Endothelial cell (in vitro differentiated cells): ENCODE measurements around the gene SRRT. TPM values are rescaled to one million over a fixed set of nuclear protein-coding genes. Genes with fewer than 3 reads are reported as not detected.
A peak's percentile ranks its signal among the peaks of the same experiment; 100 is the strongest.

ENCODE experiments used
- DNase-seq: peaks from one replicate; pipeline ENCODE4 v3.0.0; 2021; ENCODE audit warnings: low spot score
- H3K27ac Mint-ChIP-seq: one replicate; pipeline ENCODE4 v1.8.0; 2021; ENCODE audit warnings: mixed read lengths, inconsistent platforms; ENCODE audit not compliant: unreplicated experiment
- H3K27me3 Mint-ChIP-seq: one replicate; pipeline ENCODE4 v1.8.0; 2021; ENCODE audit warnings: mild to moderate bottlenecking, moderate library complexity, mixed read lengths, inconsistent platforms; ENCODE audit not compliant: unreplicated experiment
- H3K36me3 Mint-ChIP-seq: one replicate; pipeline ENCODE4 v1.8.0; 2021; ENCODE audit warnings: mild to moderate bottlenecking, low read depth, mixed read lengths, inconsistent platforms; ENCODE audit not compliant: unreplicated experiment
- H3K4me1 Mint-ChIP-seq: one replicate; pipeline ENCODE4 v1.8.0; 2021; ENCODE audit warnings: mild to moderate bottlenecking, mixed read lengths, inconsistent platforms; ENCODE audit not compliant: unreplicated experiment
- H3K4me3 Mint-ChIP-seq: one replicate; pipeline ENCODE4 v1.8.0; 2021; ENCODE audit warnings: mild to moderate bottlenecking, mixed read lengths, inconsistent platforms; ENCODE audit not compliant: unreplicated experiment
- H3K9me3 Mint-ChIP-seq: one replicate; pipeline ENCODE4 v1.8.0; 2021; ENCODE audit warnings: mixed read lengths, inconsistent platforms; ENCODE audit not compliant: unreplicated experiment
- total RNA-seq: library from RNA; stranded (reverse); fragmentation: NEBNext Ultra II Directional; extraction: Animal tissue kit (Norgen Biotek cat#: 25700); gene quantifications from one replicate; pipeline ENCODE4 v1.2.1, GENCODE V29; 2021; ENCODE audit not compliant: unreplicated experiment
- TF ChIP-seq, protein P1 (sequence below): fragments of 200-600 bp; sonication (generic); IDR thresholded peaks from one replicate; pipeline ENCODE4 v1.5.0; 2021; ENCODE audit warnings: antibody characterized with exemption; ENCODE audit not compliant: unreplicated experiment

The SRRT gene
- total RNA-seq, 1 donor from 2014 or later, result 173 TPM

DNA sequence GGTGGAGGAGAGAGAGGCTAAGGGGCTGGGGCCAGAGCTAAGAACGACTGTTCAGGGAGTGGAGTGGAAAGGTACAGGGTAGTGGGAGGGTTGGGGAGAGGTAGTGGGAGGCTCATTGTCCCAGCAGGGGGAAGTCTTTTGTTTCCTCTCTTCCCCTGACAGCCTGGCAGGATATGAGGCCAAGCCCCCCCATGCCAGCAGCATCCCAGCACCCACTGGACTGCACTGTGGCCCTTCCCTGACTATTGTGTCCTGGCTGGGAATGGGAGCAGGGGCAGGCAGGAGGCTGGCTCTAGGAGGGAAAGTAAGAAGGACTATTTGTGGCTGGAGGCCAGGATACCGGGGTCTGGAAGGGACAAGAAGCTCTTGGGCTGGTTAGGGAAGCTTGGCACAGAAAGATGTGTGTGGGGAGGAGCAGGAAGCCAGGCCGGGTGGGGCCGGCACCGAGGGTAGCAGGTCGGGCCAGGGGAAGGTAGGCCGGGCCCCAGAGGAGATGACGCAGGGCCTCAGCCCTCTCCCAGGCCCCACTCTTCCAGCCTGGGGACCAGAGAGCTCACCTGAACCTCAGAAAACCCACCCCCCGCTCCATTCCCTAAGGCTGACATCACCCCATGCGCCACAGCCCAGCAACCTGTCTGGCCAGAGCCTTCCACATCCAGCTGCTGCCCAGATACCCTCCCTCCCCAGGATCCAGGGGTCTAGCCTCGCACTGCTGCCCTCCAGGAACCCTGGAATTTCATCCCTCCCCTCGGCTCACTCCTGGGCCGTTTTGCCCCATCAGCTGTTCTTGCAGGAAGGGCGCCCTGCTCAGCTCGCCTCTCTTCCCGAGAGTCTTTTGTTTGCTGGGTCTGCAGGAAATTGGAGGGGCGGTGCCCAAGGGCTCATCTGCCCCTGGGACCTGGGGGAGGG, 38.7 kb upstream of the SRRT start:
- Mint-ChIP-seq H3K27ac (peak overlapping the region; percentile 99), H3K4me1 (peaks cover 31% of the 10 kb centered on the region), H3K9me3 (no peaks in the 10 kb centered on the region), H3K4me3 (peak overlapping the region; percentile 82), H3K36me3 (peaks cover 6% of the 10 kb centered on the region), H3K27me3 (peaks cover 11% of the 10 kb centered on the region)
- DNase-seq, result peak; percentile 72
- TF ChIP-seq, protein P1, sequence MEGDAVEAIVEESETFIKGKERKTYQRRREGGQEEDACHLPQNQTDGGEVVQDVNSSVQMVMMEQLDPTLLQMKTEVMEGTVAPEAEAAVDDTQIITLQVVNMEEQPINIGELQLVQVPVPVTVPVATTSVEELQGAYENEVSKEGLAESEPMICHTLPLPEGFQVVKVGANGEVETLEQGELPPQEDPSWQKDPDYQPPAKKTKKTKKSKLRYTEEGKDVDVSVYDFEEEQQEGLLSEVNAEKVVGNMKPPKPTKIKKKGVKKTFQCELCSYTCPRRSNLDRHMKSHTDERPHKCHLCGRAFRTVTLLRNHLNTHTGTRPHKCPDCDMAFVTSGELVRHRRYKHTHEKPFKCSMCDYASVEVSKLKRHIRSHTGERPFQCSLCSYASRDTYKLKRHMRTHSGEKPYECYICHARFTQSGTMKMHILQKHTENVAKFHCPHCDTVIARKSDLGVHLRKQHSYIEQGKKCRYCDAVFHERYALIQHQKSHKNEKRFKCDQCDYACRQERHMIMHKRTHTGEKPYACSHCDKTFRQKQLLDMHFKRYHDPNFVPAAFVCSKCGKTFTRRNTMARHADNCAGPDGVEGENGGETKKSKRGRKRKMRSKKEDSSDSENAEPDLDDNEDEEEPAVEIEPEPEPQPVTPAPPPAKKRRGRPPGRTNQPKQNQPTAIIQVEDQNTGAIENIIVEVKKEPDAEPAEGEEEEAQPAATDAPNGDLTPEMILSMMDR, result no peak

GRCh38 chr7:100836812-100837098, 38.1 kb upstream of the SRRT start:
- Mint-ChIP-seq H3K36me3 (peaks cover 6% of the 10 kb centered on the region), H3K27ac (peak overlapping the region; percentile 99), H3K4me1 (peaks cover 28% of the 10 kb centered on the region), H3K4me3 (peak overlapping the region; percentile 85), H3K27me3 (peaks cover 11% of the 10 kb centered on the region), H3K9me3 (no peaks in the 10 kb centered on the region)
- peak; percentile 19 for DNase-seq
- TF ChIP-seq, protein P1, result no peak

GRCh38 chr7:100837099-100837836, 37.6 kb upstream of the SRRT start:
- DNase-seq, result peak; percentile 87
- Mint-ChIP-seq H3K27me3 (peaks cover 11% of the 10 kb centered on the region), H3K27ac (peak overlapping the region; percentile 99), H3K9me3 (no peaks in the 10 kb centered on the region), H3K36me3 (peaks cover 6% of the 10 kb centered on the region), H3K4me3 (peak overlapping the region; percentile 85), H3K4me1 (peaks cover 28% of the 10 kb centered on the region)
- TF ChIP-seq, protein P1, result no peak

GRCh38 chr7:100839361-100839760, 35.5 kb upstream of the SRRT start:
- H3K4me3 Mint-ChIP-seq, result no peak overlapping the region
- no peak overlapping the region for H3K27ac Mint-ChIP-seq
- H3K27me3 Mint-ChIP-seq, result peaks cover 9% of the 10 kb centered on the region
- H3K9me3 Mint-ChIP-seq, result no peaks in the 10 kb centered on the region
- TF ChIP-seq, protein P1, result no peak
- DNase-seq, result no peak
- H3K4me1 Mint-ChIP-seq, result peaks cover 23% of the 10 kb centered on the region
- peaks cover 1% of the 10 kb centered on the region for H3K36me3 Mint-ChIP-seq
